HepG2 (cell line): ENCODE data around the gene BRI3BP. TPM values are rescaled to one million over a fixed set of nuclear protein-coding genes. Genes with fewer than 3 reads are reported as not detected.

Experiments used
- FOXC1 ChIP-seq: sonication (generic); formaldehyde crosslinking; IDR thresholded peaks from 2 replicates; pipeline ENCODE4 v1.8.0; 2022; ENCODE audit warnings: mild to moderate bottlenecking, missing genetic modification reagents, borderline replicate concordance
- GRHL1 ChIP-seq: sonication (generic); formaldehyde crosslinking; conservative IDR thresholded peaks from 2 replicates; pipeline ENCODE4 v1.8.0; 2022; ENCODE audit warnings: missing genetic modification reagents
- HNF1B ChIP-seq: sonication (generic); formaldehyde crosslinking; IDR thresholded peaks from 2 replicates; pipeline ENCODE4 v1.5.1; 2020; ENCODE audit warnings: mild to moderate bottlenecking, moderate library complexity, missing genetic modification reagents
- JUNB ChIP-seq: sonication (generic); formaldehyde crosslinking; IDR thresholded peaks from 2 replicates; pipeline ENCODE4 v1.8.0; 2022; ENCODE audit warnings: missing genetic modification reagents, mild to moderate bottlenecking, borderline replicate concordance
- SCMH1 ChIP-seq: sonication (generic); formaldehyde crosslinking; IDR thresholded peaks from 2 replicates; pipeline ENCODE4 v1.9.0; 2021; ENCODE audit warnings: missing genetic modification reagents, mild to moderate bottlenecking, borderline replicate concordance
- SKIL ChIP-seq: sonication (generic); formaldehyde crosslinking; IDR thresholded peaks from 2 replicates; pipeline ENCODE4 v1.8.0; 2022; ENCODE audit warnings: missing genetic modification reagents, mild to moderate bottlenecking, moderate library complexity, borderline replicate concordance
- SRSF9 ChIP-seq: fragments of 200-400 bp; formaldehyde crosslinking; IDR thresholded peaks from 2 replicates; pipeline ENCODE4 v1.6.1; 2018; ENCODE audit warnings: borderline replicate concordance, mild to moderate bottlenecking, low read depth, low read length; ENCODE audit not compliant: insufficient read depth, poor library complexity, severe bottlenecking
- THYN1 ChIP-seq: sonication (generic); formaldehyde crosslinking; IDR thresholded peaks from 2 replicates; pipeline ENCODE4 v1.8.1; 2023; ENCODE audit warnings: low read depth, mild to moderate bottlenecking, moderate library complexity, missing genetic modification reagents, borderline replicate concordance
- ZBTB7A ChIP-seq: sonication (generic); formaldehyde crosslinking; IDR thresholded peaks from 2 replicates; pipeline ENCODE4 v1.8.0; 2022; ENCODE audit warnings: mild to moderate bottlenecking, missing genetic modification reagents
- ZFAT ChIP-seq: sonication (generic); formaldehyde crosslinking; conservative IDR thresholded peaks from 2 replicates; pipeline ENCODE4 v1.8.1; 2023; ENCODE audit warnings: missing genetic modification reagents, inconsistent platforms
- ZNF12 ChIP-seq: sonication (generic); formaldehyde crosslinking; IDR thresholded peaks from 2 replicates; pipeline ENCODE4 v1.5.0; 2020; ENCODE audit warnings: missing genetic modification reagents
- ZNF143 ChIP-seq: sonication (generic); formaldehyde crosslinking; IDR thresholded peaks from 2 replicates; pipeline ENCODE4 v1.4.0; 2020; ENCODE audit warnings: missing genetic modification reagents
- ZNF232 ChIP-seq: sonication (generic); formaldehyde crosslinking; IDR thresholded peaks from 2 replicates; pipeline ENCODE4 v1.4.0; 2020; ENCODE audit warnings: missing genetic modification reagents, borderline replicate concordance
- ZNF646 ChIP-seq: sonication (generic); formaldehyde crosslinking; IDR thresholded peaks from 2 replicates; pipeline ENCODE4 v1.9.0; 2021; ENCODE audit warnings: mild to moderate bottlenecking, missing genetic modification reagents
- ZNF7 ChIP-seq: IDR thresholded peaks from 2 replicates; pipeline ENCODE4 v1.6.1; 2016; ENCODE audit warnings: missing biosample characterization, missing genetic modification reagents
- ZNF703 ChIP-seq: sonication (generic); formaldehyde crosslinking; IDR thresholded peaks from 2 replicates; pipeline ENCODE4 v1.5.1; 2020; ENCODE audit warnings: missing genetic modification reagents, mild to moderate bottlenecking, moderate library complexity, borderline replicate concordance
- ZZZ3 ChIP-seq: sonication (generic); formaldehyde crosslinking; IDR thresholded peaks from 2 replicates; pipeline ENCODE4 v1.4.0; 2020; ENCODE audit warnings: missing genetic modification reagents, mild to moderate bottlenecking, borderline replicate concordance
- polyA plus RNA-seq, 8 experiments: library from polyadenylated mRNA; depleted of rRNA in 3 of 8; stranded (reverse) in 7 of 8; unstranded in 1 of 8; fragments of >200 nt; fragmentation: Illumina TruSeq in 4 of 8; extraction: Trizol in 4 of 8; gene quantifications; 2 replicates each; pipeline versions ENCODE4 v1.2.1 to v1.2.3, GENCODE V29; 2011 to 2016; ENCODE audit warnings: low read depth in 4 of 8, missing spikeins in 1 of 8, mixed read lengths in 1 of 8; ENCODE audit not compliant: insufficient read depth in 1 of 8
- total RNA-seq, 5 experiments: library from RNA; depleted of rRNA; stranded (reverse); fragments of >200 nt; fragmentation: Illumina TruSeq; extraction: Trizol; gene quantifications; 2 replicates each; pipeline ENCODE4 v1.2.3, GENCODE V29; 2016; ENCODE audit warnings: low read depth in 1 of 5

Gene BRI3BP
- total and polyA plus RNA-seq, 2 of the 13 experiments (the other 11 are each of a cell fraction or from before 2014, with no cell fraction given): 7.5 to 21.1 TPM

GRCh38 chr12:124994437-124994975 is 1.1 kb downstream of the BRI3BP start (continued):
- TF ChIP-seq SKIL (CRISPR knock-in tag) (no peak), JUNB (no peak), ZFAT (CRISPR knock-in tag) (no peak), ZNF703 (CRISPR knock-in tag) (no peak), SRSF9 (no peak), THYN1 (no peak), FOXC1 (CRISPR knock-in tag) (peak; percentile 33; the same call in 1 of the 2 replicates), ZNF7 (CRISPR knock-in tag) (no peak), HNF1B (CRISPR knock-in tag) (no peak), ZNF232 (CRISPR knock-in tag) (peak; percentile 41; the same call in 1 of the 2 replicates), ZNF143 (CRISPR knock-in tag) (0 out of 2 replicates have a peak, but pooled peaks have one; percentile 19), ZZZ3 (CRISPR knock-in tag) (no peak), ZNF646 (CRISPR knock-in tag) (no peak), ZNF12 (no peak), GRHL1 (CRISPR knock-in tag) (no peak), SCMH1 (CRISPR knock-in tag) (no peak), ZBTB7A (CRISPR knock-in tag) (no peak)
